HG02870 (cell line): Measurements from ENCODE around the gene MIB1.
"Not testable (repeated sequence)": the region's sequence is repeated elsewhere in the genome, so short reads cannot be mapped to it uniquely, and the experiment has no call there.

Experiments
- ATAC-seq: cut with Tn5 transposase; IDR thresholded peaks from one replicate; pipeline ENCODE4 v1.9.1; 2021; ENCODE audit warnings: mild to moderate bottlenecking, moderate library complexity; ENCODE audit not compliant: unreplicated experiment

MIB1 gene

GRCh38 chr18:21742315-21742687 is 1.7 kb downstream of the MIB1 start:
- ATAC-seq: no peak

DNA sequence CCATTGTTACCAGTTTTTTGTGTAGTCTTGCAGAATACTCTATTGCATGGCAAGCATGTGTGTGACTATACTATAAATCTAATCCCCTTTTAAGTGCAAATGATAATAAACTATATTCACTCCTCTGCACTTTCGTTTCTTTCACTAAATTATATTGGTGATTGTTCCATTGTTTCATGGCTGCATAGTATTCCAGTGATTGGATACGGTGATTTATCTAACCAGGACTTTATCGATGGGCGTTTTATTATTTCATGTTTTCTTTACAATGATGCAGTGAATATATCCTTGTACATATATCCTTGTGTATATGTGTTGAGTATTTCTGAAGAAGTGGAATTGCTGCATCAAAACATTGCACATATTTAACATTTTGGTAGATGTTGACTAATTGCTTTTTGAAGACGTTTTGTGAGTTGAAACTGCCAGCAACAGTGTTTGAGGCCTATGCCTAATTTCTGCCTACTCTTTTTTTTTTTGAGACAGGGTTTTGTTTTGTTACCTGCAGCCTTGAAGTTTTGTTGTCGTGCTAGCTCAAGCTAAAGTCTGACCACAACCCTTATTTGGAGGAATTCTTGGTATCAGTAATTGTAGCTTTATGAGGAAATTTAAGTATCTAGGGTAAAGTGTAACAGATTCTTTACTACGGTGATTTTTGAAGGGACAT is 2.7 kb downstream of the MIB1 start:
- ATAC-seq: no peak

- ATAC-seq: no peak
These were observed 4.6 kb downstream of the MIB1 start for GRCh38 chr18:21745231-21745630.

DNA sequence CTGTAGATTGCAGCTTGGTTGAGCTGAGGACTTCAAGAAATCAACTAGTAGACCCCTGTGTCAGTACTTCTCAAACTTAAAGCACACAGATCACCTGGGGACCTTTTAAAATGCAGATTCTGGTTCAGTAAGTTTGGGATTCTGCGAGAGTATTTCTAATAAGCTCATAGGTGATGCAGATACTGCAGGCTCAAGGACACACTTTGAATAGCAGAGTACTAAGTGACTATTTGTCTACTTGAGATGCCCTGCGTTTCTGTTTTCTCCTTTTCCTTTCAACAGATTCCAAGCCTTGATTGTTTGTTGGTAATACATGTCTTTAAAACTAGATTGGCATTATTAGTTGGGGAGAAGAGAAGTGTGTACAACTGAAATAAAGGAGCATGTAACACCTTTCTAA is 6.7 kb downstream of the MIB1 start:
- ATAC-seq: no peak

DNA sequence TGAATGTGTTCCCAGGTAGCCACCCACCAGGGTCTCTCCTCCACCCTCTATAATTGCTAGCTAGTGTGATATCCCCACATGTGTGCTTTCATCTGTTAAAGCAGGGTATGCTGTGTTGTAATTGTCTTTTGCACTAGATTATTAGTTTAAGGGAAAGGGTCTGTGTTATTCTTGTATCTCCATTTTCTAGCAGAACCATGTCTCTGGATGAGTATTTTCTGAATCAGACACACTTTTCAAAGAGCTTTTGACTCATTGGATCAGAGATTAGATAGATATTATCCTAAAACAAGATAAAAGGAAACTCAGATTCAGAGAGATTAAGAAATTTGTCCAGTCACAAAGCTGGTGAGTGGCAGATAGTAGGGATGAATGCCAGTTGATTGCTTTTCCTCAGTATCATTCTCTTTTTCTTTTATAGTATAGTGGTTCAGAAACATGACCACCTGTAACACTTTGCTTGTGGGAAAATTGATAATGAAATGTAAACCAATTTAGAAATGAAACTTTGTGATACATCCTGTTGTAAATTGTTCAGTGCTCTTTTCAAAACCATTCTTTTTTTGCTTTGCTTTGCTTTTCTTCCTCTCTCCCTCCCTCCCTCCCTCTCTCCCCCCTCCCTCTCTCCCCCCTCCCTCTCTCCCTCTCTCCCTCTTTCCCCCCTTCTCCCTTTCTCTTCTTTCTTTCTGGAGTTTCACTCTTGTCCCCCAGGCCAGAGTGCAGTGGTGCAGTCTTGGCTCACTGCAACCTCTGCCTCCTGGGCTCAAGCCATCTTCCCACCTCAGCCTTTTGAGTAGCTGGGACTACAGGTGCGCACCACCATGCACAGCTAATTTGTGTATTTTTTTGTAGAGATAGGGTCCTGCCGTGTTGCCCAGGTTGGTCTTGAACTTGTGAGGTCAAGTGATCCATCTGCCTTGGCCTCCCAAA is 7.4 kb downstream of the MIB1 start:
- ATAC-seq: no peak

DNA sequence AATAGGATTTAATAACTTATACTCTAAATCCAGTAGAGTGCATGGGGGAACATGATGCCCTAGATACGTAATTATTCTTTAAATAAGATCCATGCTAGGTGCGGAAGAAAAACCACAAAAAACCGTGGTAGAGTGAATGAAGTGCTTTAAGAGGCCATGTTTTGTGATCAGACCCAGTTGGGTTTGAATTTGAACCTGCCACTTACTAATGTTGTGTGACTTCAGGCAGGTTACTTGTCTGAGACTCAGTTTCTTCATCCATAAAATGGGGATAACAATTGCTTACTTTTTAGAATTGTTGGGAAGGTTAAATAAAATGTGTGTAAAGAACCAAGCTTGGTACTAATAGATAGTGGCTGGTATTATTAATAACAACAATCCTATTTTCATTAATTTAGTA is 17.2 kb downstream of the MIB1 start:
- no peak for ATAC-seq

DNA sequence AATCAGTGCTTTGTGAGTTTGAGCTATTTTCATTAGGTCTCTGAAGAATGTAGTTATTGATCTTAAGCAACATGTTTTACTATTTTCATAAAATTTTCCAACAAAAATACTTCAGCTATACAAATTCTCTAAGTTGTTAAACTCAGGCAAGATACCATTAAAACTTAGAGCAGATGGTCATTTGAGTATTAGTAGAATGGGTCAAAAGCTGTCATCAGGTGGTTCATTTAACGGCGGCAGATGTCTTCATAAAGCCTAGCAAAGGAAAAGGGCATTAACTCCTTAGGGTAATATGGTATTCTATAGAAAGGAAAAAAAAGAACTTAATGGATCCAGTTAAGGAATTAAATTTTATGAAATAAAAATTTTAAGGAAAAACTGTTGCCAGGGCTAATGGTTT is 19.2 kb downstream of the MIB1 start:
- ATAC-seq: no peak

GRCh38 chr18:21760321-21760720 is 19.7 kb downstream of the MIB1 start:
- ATAC-seq: no peak

DNA sequence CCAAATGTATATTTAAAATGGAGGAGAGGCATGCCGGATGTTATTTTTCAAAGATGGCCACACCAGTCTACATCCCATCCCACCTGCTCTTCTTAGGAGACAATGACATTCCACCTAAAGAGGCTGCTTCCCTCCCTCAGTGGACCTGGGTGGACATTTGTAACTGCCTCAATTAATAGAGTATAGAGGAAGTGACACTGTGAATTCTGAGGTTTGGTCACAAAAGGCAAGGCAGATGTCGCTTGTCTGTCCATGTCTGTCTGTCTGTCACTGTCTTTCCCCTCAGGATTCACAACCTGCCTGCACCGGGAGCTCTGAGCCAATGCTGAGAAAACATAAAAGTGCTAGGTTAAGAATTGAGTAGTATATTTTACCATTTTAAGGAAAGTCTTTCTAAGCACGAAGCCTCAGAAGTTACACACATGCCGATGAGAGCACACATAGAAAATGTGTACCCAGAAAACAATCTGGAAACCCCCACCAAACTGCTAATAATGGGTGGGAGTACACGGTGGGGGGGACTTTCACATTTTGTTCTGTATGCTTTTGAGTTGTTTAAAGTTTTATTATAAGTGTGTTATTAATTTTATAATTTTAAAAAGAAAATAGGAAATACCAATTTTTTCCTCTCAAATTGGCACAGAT is 21.0 kb downstream of the MIB1 start:
- ATAC-seq: no peak

GRCh38 chr18:21762181-21762772 is 21.7 kb downstream of the MIB1 start:
- ATAC-seq: no peak

DNA sequence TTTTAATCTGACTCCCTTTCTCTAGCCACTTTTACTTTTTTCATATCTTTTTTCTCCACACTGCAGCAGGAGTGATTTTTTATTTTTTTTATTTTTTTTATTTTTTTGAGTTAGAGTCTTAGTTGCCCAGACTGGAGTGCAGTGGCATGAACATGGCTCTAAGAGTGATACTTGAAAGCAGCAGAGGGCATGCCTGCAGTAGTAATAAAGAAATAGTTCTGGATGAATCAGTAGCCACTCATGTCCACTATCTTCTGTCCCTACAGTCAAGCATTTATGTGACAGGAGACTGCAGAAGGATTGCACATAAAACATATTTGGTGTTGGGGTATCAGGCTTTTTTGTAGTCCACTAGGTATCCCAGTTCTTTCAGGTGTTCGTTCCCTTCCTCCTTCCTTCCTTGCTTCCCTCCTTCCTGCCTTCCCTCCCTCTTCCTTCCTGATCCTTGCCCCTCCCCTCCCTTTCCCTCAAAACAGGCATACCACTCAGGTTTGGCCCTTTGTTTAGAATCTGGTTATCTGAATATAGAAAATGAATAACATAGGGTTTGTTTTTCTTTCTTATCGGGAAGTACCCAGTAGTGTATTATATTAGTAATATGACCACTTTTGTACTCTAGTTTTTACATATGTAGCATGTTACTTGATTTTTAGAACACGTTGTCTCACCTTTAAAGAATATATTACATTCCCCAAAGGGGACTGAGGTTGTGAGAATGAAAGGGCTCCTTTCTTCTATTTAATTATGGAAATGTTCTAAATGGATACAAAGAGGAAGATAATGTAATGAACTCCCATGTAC is 23.5 kb downstream of the MIB1 start:
- peak; percentile 52 for ATAC-seq

DNA sequence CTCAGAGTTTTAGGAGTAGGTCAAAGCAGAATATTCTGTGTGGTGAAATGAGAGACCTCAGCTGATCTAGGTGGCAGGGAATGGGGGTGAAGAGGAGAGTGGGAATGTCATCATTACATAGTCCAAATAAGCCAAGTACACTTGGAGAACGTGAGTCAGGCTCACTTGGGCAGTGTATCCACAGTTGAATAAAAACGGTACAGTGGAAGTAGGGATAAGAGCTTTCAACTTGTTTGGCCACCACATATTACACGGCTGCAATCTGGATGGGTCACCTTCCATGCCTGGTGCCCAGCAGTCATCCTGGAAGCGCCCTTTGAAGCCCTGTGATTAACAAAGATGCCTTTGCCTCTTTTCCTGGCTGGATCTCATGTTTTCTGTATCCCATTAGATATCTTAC is 28.6 kb downstream of the MIB1 start:
- no peak for ATAC-seq

DNA sequence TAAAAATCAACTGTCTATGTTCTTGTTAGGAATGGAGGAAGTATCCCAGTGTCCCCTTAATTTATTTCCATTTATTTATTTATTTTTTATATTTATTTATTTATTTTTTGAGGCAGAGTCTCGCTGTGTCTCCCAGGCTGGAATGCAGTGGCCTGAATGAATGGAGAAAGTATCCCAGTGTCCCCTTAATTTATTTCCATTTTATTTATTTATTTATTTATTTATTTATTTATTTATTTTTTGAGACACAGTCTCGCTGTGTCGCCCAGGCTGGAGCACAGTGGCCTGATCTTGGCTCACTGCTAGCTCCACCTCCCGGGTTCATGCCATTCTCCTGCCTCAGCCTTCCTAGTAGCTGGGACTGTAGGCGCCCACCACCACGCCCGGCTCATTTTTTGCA is 34.1 kb downstream of the MIB1 start:
- ATAC-seq: no peak

DNA sequence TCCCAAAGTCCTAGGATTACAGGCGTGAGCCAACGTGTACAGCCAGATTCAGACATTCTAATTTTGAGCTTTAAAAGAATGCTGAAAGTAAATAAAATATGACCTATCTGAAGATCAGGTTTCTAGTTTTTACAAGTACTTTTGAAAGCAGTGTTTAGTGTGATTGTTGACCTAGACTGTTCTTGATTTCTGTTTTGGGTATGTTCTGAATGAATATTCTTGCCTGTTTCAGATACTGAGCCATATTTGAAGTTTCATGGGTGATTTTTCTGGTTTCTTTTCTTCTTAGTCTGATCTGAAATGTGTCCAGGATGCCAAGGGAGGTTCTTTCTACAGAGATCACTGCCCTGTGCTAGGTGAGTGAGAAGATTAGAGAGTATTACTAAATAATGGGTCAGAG is 37.2 kb downstream of the MIB1 start:
- peak; percentile 82 for ATAC-seq

DNA sequence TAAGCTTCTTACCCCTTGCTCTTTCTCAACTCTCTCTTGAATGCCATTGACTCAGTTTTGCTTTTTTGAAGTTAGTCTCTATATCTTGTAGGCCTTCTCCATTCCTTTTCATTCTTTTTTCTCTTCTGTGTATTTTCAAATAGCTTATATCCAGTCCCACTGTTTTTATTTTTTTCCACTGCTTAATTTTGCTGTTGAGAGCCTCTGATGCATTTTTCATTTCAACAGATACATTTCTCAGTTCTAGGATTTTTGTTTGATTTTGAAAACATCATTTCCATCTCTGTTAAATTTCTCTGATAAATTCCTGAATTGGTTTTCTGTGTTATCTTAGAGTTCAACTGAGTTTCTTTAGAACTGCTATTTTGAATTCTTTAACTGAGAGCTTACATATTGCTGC is 45.9 kb downstream of the MIB1 start:
- ATAC-seq: no peak

DNA sequence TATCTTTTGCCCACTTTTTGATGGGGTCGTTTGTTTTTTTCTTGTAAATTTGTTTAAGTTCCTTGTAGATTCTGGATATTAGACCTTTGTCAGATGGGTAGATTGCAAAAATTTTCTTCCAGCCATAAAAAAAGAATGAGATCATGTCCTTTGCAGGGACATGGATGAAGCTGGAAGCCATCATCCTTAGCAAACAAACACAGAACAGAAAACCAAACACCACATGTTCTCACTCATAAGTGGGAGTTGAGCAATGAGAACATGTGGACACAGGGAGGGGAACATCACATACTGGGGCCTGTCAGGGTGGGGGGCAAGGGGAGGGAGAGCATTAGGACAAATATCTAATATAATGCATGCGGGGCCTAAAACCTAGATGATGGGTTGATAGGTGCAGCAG is 55.5 kb downstream of the MIB1 start:
- ATAC-seq: not testable (repeated sequence)

- no peak for ATAC-seq
These were observed 57.5 kb downstream of the MIB1 start for GRCh38 chr18:21798126-21798525.

DNA sequence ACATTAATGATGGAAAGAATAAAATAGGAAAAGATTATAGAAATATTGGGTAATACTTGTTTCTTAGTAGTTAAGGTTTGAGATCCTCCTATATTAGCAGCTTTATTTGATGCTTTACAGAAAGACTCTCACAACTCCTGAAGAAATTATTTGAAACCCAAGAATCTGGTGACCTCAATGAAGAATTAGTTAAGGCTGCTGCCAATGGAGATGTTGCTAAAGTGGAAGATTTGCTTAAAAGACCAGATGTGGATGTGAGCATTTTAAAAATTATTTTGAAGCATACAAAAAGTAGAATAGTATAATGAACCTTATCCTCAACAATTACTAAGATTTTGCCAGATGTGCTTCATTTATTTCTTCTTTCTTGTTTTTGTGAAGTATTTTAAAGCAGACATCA is 59.1 kb downstream of the MIB1 start:
- no peak for ATAC-seq

- ATAC-seq: no peak
These were observed 62.9 kb downstream of the MIB1 start for GRCh38 chr18:21803495-21803894.

GRCh38 chr18:21805771-21806366 is 65.3 kb downstream of the MIB1 start:
- ATAC-seq: no peak
